ENCODE data around the gene POLN. TPM values are rescaled to one million over a fixed set of nuclear protein-coding genes. Genes with fewer than 3 reads are reported as not detected.

Gene POLN
- total RNA-seq, 4 donors from 2014 or later: 0.27 to 2.6 (median 1.4) TPM

- WGBS, 2 donors (ENCODE audit: low coverage in 1 of 2): 77% methylated on average over 9 of the region's 10 CpGs; no CpG with 5 or more reads in 1 of the 2 donors
- no peak overlapping the region for H3K27ac ChIP-seq
- DNase-seq: no peak
- H3K9me3 ChIP-seq: no peaks in the 10 kb centered on the region
- H3K27me3 ChIP-seq: no peaks in the 10 kb centered on the region
- no peak for TF ChIP-seq CTCF (IDR thresholded peaks at IDR 0.05)
- TF ChIP-seq EP300 (IDR thresholded peaks at IDR 0.05; ENCODE audit: low read depth): no peak
- no peak for TF ChIP-seq POLR2AphosphoS5 (IDR thresholded peaks at IDR 0.05)
- TF ChIP-seq POLR2A (IDR thresholded peaks at IDR 0.05): no peak
- H3K36me3 ChIP-seq: peaks cover 0 to 14% (median 6%) of the 10 kb centered on the region in 4 donors
- peaks cover 6 to 19% (median 16%) of the 10 kb centered on the region in 4 donors for H3K4me1 ChIP-seq
- intact Hi-C loops (cut with DNase I; ENCODE audit: low total_unique reads) (no loop called here), in situ Hi-C loops (cut with MboI; ENCODE audit: low pct_ligation_motif_present in 1 of 4, low pct_unique_long_range_greater_than_20kb in 1 of 4, low sequenced_read_pairs in 3 of 4) (loop anchor here in 2 of 4 donors (25.0 kb wide), 2 partner anchors 163 to 213 kb away; partner anchors contain the start of genes CFAP99 (in 1 of the 2), RNF4 (in 1 of the 2) and ZFYVE28 (in 1 of the 2))
- no peak overlapping the region for H3K4me3 ChIP-seq
Observed at GRCh38 chr4:2248821-2249261, 6.9 kb upstream of the POLN start.

- no peak overlapping the region for H3K4me3 ChIP-seq
- H3K27me3 ChIP-seq: no peaks in the 10 kb centered on the region
- H3K4me1 ChIP-seq: peaks cover 6 to 24% (median 19%) of the 10 kb centered on the region in 4 donors
- no peaks in the 10 kb centered on the region for H3K9me3 ChIP-seq
- no peak overlapping the region for H3K27ac ChIP-seq
- intact Hi-C loops (cut with DNase I; ENCODE audit: low total_unique reads) (no loop called here), in situ Hi-C loops (cut with MboI; ENCODE audit: low pct_ligation_motif_present in 1 of 4, low pct_unique_long_range_greater_than_20kb in 1 of 4, low sequenced_read_pairs in 3 of 4) (loop anchor here in 2 of 4 donors (25.0 kb wide), 2 partner anchors 164 to 214 kb away; partner anchors contain the start of genes CFAP99 (in 1 of the 2), RNF4 (in 1 of the 2) and ZFYVE28 (in 1 of the 2))
- peaks cover 0 to 14% (median 6%) of the 10 kb centered on the region in 4 donors for H3K36me3 ChIP-seq
- 78% methylated on average over 21 of the region's 21 CpGs; no CpG with 5 or more reads in 1 of the 2 donors for WGBS, 2 donors (ENCODE audit: low coverage in 1 of 2)
- TF ChIP-seq EP300 (IDR thresholded peaks at IDR 0.05; ENCODE audit: low read depth): no peak
- no peak for TF ChIP-seq POLR2A (IDR thresholded peaks at IDR 0.05)
- TF ChIP-seq POLR2AphosphoS5 (IDR thresholded peaks at IDR 0.05): no peak
- no peak for TF ChIP-seq CTCF (IDR thresholded peaks at IDR 0.05)
- no peak for DNase-seq
Observed at GRCh38 chr4:2248044-2248780, 6.3 kb upstream of the POLN start.

GRCh38 chr4:2247128-2248043, 5.5 kb upstream of the POLN start:
- H3K4me3 ChIP-seq: no peak overlapping the region
- no peaks in the 10 kb centered on the region for H3K9me3 ChIP-seq
- no peak for DNase-seq
- peaks cover 6 to 26% (median 21%) of the 10 kb centered on the region in 4 donors for H3K4me1 ChIP-seq
- WGBS, 2 donors (ENCODE audit: low coverage in 1 of 2): 93% methylated on average over 42 of the region's 42 CpGs; no CpG with 5 or more reads in 1 of the 2 donors
- H3K27ac ChIP-seq: no peak overlapping the region
- in situ Hi-C loops (cut with MboI; ENCODE audit: low pct_ligation_motif_present in 1 of 4, low pct_unique_long_range_greater_than_20kb in 1 of 4, low sequenced_read_pairs in 3 of 4) (loop anchor here in 2 of 4 donors (25.0 kb wide), 2 partner anchors 165 to 215 kb away; partner anchors contain the start of genes CFAP99 (in 1 of the 2), RNF4 (in 1 of the 2) and ZFYVE28 (in 1 of the 2)), intact Hi-C loops (cut with DNase I; ENCODE audit: low total_unique reads) (no loop called here)
- TF ChIP-seq POLR2A (IDR thresholded peaks at IDR 0.05) (no peak), EP300 (IDR thresholded peaks at IDR 0.05; ENCODE audit: low read depth) (no peak), POLR2AphosphoS5 (IDR thresholded peaks at IDR 0.05) (no peak), CTCF (IDR thresholded peaks at IDR 0.05) (no peak)
- peaks cover 0 to 14% (median 6%) of the 10 kb centered on the region in 4 donors for H3K36me3 ChIP-seq
- H3K27me3 ChIP-seq: no peaks in the 10 kb centered on the region

Measured in transverse colon (tissue), 4 donors.